ENCODE data around the gene TRPM2. TPM values are rescaled to one million over a fixed set of nuclear protein-coding genes. Genes with fewer than 3 reads are reported as not detected.

TRPM2 gene
- total and polyA plus RNA-seq, 8 donors, result 1.3 to 10.3 (median 2.4) TPM

- Histone ChIP-seq H3K9me3 (no peaks in the 10 kb centered on the region), H3K27me3 (no peaks in the 10 kb centered on the region), H3K27ac (no peak overlapping the region), H3K4me3 (no peak overlapping the region), H3K4me1 (no peaks in the 10 kb centered on the region), H3K36me3 (peaks cover 40 to 96% (median 88%) of the 10 kb centered on the region in 4 donors)
- 85 to 100% (median 95%) methylated on average over 7 to 37 of the region's 37 CpGs for WGBS, 5 donors
- intact Hi-C loops (cut with DNase I; ENCODE audit: low total_unique reads), result no loop called here
- TF ChIP-seq POLR2A (IDR thresholded peaks at IDR 0.05), result no peak
- TF ChIP-seq POLR2AphosphoS5 (IDR thresholded peaks at IDR 0.05), result no peak
- TF ChIP-seq, protein P1, sequence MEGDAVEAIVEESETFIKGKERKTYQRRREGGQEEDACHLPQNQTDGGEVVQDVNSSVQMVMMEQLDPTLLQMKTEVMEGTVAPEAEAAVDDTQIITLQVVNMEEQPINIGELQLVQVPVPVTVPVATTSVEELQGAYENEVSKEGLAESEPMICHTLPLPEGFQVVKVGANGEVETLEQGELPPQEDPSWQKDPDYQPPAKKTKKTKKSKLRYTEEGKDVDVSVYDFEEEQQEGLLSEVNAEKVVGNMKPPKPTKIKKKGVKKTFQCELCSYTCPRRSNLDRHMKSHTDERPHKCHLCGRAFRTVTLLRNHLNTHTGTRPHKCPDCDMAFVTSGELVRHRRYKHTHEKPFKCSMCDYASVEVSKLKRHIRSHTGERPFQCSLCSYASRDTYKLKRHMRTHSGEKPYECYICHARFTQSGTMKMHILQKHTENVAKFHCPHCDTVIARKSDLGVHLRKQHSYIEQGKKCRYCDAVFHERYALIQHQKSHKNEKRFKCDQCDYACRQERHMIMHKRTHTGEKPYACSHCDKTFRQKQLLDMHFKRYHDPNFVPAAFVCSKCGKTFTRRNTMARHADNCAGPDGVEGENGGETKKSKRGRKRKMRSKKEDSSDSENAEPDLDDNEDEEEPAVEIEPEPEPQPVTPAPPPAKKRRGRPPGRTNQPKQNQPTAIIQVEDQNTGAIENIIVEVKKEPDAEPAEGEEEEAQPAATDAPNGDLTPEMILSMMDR (IDR thresholded peaks at IDR 0.05), result no peak
- TF ChIP-seq EP300 (IDR thresholded peaks at IDR 0.05), result no peak
- DNase-seq, result no peak
Measured at GRCh38 chr21:44324106-44324853, 29.1 kb upstream of the TRPM2 start.

- Histone ChIP-seq H3K9me3 (no peaks in the 10 kb centered on the region), H3K27me3 (no peaks in the 10 kb centered on the region), H3K4me1 (no peaks in the 10 kb centered on the region), H3K36me3 (peaks cover 35 to 96% (median 83%) of the 10 kb centered on the region in 4 donors), H3K27ac (no peak overlapping the region), H3K4me3 (no peak overlapping the region)
- intact Hi-C loops (cut with DNase I; ENCODE audit: low total_unique reads), result no loop called here
- DNase-seq, result no peak
- WGBS, 5 donors, result 89 to 100% (median 96%) methylated on average over 3 to 11 of the region's 11 CpGs
- TF ChIP-seq, protein P1 (IDR thresholded peaks at IDR 0.05), result no peak
- TF ChIP-seq POLR2AphosphoS5 (IDR thresholded peaks at IDR 0.05) (no peak), POLR2A (IDR thresholded peaks at IDR 0.05) (no peak), EP300 (IDR thresholded peaks at IDR 0.05) (no peak)
Measured at GRCh38 chr21:44324854-44325107, 28.6 kb upstream of the TRPM2 start.

DNA sequence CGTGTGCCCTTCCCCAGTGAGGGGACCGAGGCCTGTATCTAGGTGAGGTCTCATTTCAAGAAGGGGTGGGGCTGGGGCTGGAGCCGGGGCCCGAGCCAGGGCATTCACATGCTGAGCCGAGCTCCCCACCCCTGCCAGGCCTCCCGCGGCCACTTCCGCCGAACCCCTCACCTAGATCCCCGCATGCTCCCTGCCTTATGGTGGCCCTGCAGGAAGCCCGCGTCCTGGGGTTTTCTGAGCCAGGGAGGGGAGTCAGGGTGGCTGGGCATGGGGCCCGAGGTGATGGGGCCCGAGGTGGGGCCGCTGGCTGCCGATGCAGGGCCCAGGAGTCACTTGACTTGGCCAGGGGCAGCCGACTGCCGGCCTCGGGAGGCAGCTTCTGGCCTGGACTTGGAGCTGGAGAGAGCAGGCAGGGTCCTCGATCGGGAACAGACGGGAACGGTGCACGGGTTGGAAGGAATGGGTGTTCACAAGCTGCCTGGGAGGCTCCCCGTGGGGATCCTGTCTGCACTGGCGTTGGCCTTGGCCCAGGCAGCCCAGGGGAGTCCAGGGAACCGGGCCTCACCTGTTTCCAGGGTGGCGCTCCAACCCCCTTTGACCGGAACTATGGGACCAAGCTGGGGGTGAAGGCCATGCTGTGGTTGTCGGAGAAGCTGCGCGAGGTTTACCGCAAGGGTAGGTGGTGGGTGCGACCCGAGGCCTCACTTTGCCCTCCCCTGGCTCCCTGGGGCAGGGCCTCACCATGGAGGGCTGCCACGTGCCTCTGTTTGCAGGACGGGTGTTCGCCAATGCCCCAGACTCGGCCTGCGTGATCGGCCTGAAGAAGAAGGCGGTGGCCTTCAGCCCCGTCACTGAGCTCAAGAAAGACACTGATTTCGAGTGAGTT is 27.8 kb upstream of the TRPM2 start:
- Histone ChIP-seq H3K9me3 (no peaks in the 10 kb centered on the region), H3K36me3 (peaks cover 35 to 96% (median 80%) of the 10 kb centered on the region in 4 donors), H3K4me1 (no peaks in the 10 kb centered on the region), H3K27me3 (no peaks in the 10 kb centered on the region), H3K4me3 (no peak overlapping the region), H3K27ac (no peak overlapping the region)
- 84 to 91% (median 86%) methylated on average over 26 to 44 of the region's 44 CpGs for WGBS, 5 donors
- no peak for DNase-seq
- intact Hi-C loops (cut with DNase I; ENCODE audit: low total_unique reads), result no loop called here
- TF ChIP-seq POLR2AphosphoS5 (IDR thresholded peaks at IDR 0.05), result no peak
- TF ChIP-seq EP300 (IDR thresholded peaks at IDR 0.05), result no peak
- TF ChIP-seq POLR2A (IDR thresholded peaks at IDR 0.05), result no peak
- TF ChIP-seq, protein P1 (IDR thresholded peaks at IDR 0.05), result no peak

- no peak for TF ChIP-seq EP300 (IDR thresholded peaks at IDR 0.05)
- TF ChIP-seq, protein P1 (IDR thresholded peaks at IDR 0.05), result no peak
- TF ChIP-seq POLR2AphosphoS5 (IDR thresholded peaks at IDR 0.05), result no peak
- no peak for TF ChIP-seq POLR2A (IDR thresholded peaks at IDR 0.05)
Measured at GRCh38 chr21:44326272-44326647, 27.2 kb upstream of the TRPM2 start.

More at GRCh38 chr21:44326272-44326647, 27.2 kb upstream of the TRPM2 start:
- 85 to 98% (median 92%) methylated on average over 9 to 13 of the region's 13 CpGs for whole genome bisulfite sequencing, 5 donors
- no peaks in the 10 kb centered on the region for H3K4me1 ChIP-seq
- peaks cover 35 to 96% (median 79%) of the 10 kb centered on the region in 4 donors for H3K36me3 ChIP-seq
- no peak for DNase-seq
- H3K9me3 ChIP-seq, result no peaks in the 10 kb centered on the region
- intact Hi-C loops (cut with DNase I; ENCODE audit: low total_unique reads), result no loop called here
- no peak overlapping the region for H3K4me3 ChIP-seq
- H3K27ac ChIP-seq, result no peak overlapping the region
- no peaks in the 10 kb centered on the region for H3K27me3 ChIP-seq

All from stomach (tissue), 9 donors.